ENCODE data around the gene TBCC. TPM values are rescaled to one million over a fixed set of nuclear protein-coding genes. Genes with fewer than 3 reads are reported as not detected.

TBCC gene
- total and polyA plus RNA-seq, 2 donors from 2014 or later: 17.6 to 21.2 TPM

GRCh38 chr6:42781796-42782688 is 36.1 kb upstream of the TBCC start, which contains the start of gene BICRAL:
BICRAL (plus strand) TSS chr6:42782052; CDS start chr6:42822023, 39,971 bp downstream.
- Histone ChIP-seq H3K9ac (ENCODE audit: low read length in 3 of 3) (peak within 1 kb of the TSS; percentile 64 to 99 (median 99)), H3K27ac (ENCODE audit: low read depth in 2 of 2, low read length in 2 of 2) (peak within 1 kb of the TSS; percentile 100), H3K4me1 (ENCODE audit: control insufficient read depth in 2 of 3, insufficient read depth in 2 of 3, low read depth in 1 of 3, low read length in 3 of 3) (peaks cover 5 to 17% (median 5%) of the 10 kb centered on the region in 3 donors), H3K36me3 (ENCODE audit: control insufficient read depth in 2 of 3, insufficient read depth in 3 of 3, low read length in 3 of 3) (no peaks in the 10 kb centered on the region), H3K27me3 (ENCODE audit: control insufficient read depth, insufficient read depth, low read length) (no peaks in the 10 kb centered on the region), H3K9me3 (ENCODE audit: control insufficient read depth in 2 of 3, insufficient read depth in 1 of 3, low read length in 3 of 3) (no peaks in the 10 kb centered on the region), H3K4me3 (ENCODE audit: low read length in 3 of 3) (peak within 1 kb of the TSS; percentile 64 to 98 (median 73))
- FAIRE-seq (no peak), DNase-seq (peak; percentile 80 to 94 (median 88))
- intact Hi-C loops (cut with DNase I): no loop called here
- TF ChIP-seq CTCF (IDR thresholded peaks at IDR 0.05; ENCODE audit: borderline replicate concordance, extremely low read depth, insufficient read depth): no peak

- intact Hi-C loops (cut with DNase I): no loop called here
- peak overlapping the region in 2 of 3 donors; percentile 42 to 58 for H3K4me3 ChIP-seq (ENCODE audit: low read length in 3 of 3)
- TF ChIP-seq CTCF (IDR thresholded peaks at IDR 0.05; ENCODE audit: borderline replicate concordance, extremely low read depth, insufficient read depth): no peak
- H3K9me3 ChIP-seq (ENCODE audit: control insufficient read depth in 2 of 3, insufficient read depth in 1 of 3, low read length in 3 of 3): no peaks in the 10 kb centered on the region
- no peaks in the 10 kb centered on the region for H3K36me3 ChIP-seq (ENCODE audit: control insufficient read depth in 2 of 3, insufficient read depth in 3 of 3, low read length in 3 of 3)
- peak overlapping the region in 1 of 2 donors; percentile 78 for H3K27ac ChIP-seq (ENCODE audit: low read depth in 2 of 2, low read length in 2 of 2)
- H3K27me3 ChIP-seq (ENCODE audit: control insufficient read depth, insufficient read depth, low read length): no peaks in the 10 kb centered on the region
- FAIRE-seq: no peak
- DNase-seq: no peak
- peaks cover 3 to 12% (median 7%) of the 10 kb centered on the region in 3 donors for H3K4me1 ChIP-seq (ENCODE audit: control insufficient read depth in 2 of 3, insufficient read depth in 2 of 3, low read depth in 1 of 3, low read length in 3 of 3)
- peak overlapping the region in 2 of 3 donors; percentile 5 to 42 for H3K9ac ChIP-seq (ENCODE audit: low read length in 3 of 3)
Observed at GRCh38 chr6:42781546-42781795, 35.6 kb upstream of the TBCC start.

GRCh38 chr6:42779521-42779920 is 33.6 kb upstream of the TBCC start:
- H3K27ac ChIP-seq (ENCODE audit: low read depth in 2 of 2, low read length in 2 of 2): no peak overlapping the region
- H3K4me1 ChIP-seq (ENCODE audit: control insufficient read depth in 2 of 3, insufficient read depth in 2 of 3, low read depth in 1 of 3, low read length in 3 of 3): peaks cover 3 to 7% (median 7%) of the 10 kb centered on the region in 3 donors
- TF ChIP-seq CTCF (IDR thresholded peaks at IDR 0.05; ENCODE audit: borderline replicate concordance, extremely low read depth, insufficient read depth): no peak
- no peaks in the 10 kb centered on the region for H3K9me3 ChIP-seq (ENCODE audit: control insufficient read depth in 2 of 3, insufficient read depth in 1 of 3, low read length in 3 of 3)
- H3K27me3 ChIP-seq (ENCODE audit: control insufficient read depth, insufficient read depth, low read length): no peaks in the 10 kb centered on the region
- no peak overlapping the region for H3K9ac ChIP-seq (ENCODE audit: low read length in 3 of 3)
- H3K36me3 ChIP-seq (ENCODE audit: control insufficient read depth in 2 of 3, insufficient read depth in 3 of 3, low read length in 3 of 3): no peaks in the 10 kb centered on the region
- H3K4me3 ChIP-seq (ENCODE audit: low read length in 3 of 3): no peak overlapping the region
- no peak for DNase-seq
- no peak for FAIRE-seq
- intact Hi-C loops (cut with DNase I): no loop called here
